ENCODE data around the gene SBF1.
A peak's percentile ranks its signal among the peaks of the same experiment; 100 is the strongest.

SBF1 gene

DNA sequence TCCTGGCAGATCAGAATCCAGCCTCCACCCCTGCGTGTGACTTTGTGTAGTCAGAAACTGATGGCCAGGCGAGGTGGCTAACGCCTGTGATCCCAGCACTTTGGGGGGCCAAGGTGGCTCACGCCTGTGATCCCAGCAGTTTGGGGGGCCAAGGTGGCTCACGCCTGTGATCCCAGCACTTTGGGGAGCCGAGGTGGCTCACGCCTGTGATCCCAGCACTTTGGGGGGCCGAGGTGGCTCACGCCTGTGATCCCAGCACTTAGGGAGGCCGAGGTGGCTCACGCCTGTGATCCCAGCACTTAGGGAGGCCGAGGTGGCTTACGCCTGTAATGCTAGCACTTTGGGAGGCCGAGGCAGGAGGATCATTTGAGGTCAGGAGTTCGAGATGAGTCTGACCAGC lies 38.3 kb upstream of the SBF1 start:
- Mint-ChIP-seq H3K9me3 (no peaks in the 10 kb centered on the region), H3K36me3 (ENCODE audit: low read depth) (peaks cover 37% of the 10 kb centered on the region), H3K27ac (no peak overlapping the region), H3K4me3 (no peak overlapping the region), H3K4me1 (ENCODE audit: low read depth) (peaks cover 31% of the 10 kb centered on the region), H3K27me3 (no peaks in the 10 kb centered on the region)

- Mint-ChIP-seq H3K36me3 (ENCODE audit: low read depth) (peaks cover 11% of the 10 kb centered on the region), H3K4me1 (ENCODE audit: low read depth) (peaks cover 29% of the 10 kb centered on the region), H3K27me3 (no peaks in the 10 kb centered on the region), H3K27ac (peak overlapping the region; percentile 97), H3K9me3 (no peaks in the 10 kb centered on the region), H3K4me3 (peak overlapping the region; percentile 94)
These were observed 34.1 kb upstream of the SBF1 start for GRCh38 chr22:50508897-50509296.

DNA sequence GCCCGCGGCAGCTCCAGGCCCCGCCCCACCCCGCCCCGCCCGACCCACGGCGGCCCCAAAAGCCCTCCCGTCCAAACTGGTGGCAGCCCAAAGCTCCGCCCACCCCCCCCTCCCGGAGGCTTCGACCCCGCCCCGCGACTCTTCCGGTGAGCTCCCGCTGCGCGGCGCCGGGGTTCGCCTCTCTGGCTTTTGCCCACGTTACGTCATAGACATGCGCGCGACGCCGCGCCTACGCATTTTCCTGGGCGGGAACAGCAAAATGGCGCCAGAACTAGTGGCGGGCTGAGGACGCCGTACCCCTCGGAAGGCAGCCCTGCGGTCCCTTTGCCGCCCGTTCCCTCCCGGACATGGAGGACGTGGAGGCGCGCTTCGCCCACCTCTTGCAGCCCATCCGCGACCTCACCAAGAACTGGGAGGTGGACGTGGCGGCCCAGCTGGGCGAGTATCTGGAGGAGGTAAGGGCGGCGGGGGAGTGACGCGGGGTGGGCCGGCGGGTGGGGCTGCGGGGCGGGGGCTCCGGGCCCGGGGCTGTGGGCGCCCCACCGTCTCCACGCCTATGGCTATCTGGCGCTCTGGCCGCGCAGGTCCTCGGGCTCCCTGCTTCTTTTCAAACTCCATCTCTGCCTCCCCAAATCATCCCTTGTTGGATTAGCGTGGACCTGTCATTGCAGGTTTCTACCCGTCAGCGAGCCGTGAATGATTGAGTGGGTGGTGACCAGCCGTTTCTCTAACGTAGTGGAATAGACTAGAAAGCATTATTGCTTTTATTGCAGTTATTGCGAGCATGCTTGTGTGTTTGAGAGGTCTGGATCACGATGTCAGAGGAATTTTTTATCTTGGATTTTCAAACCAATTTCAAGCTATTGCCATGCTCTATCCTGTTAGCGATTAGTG lies 33.4 kb upstream of the SBF1 start, which contains the start of gene NCAPH2:
TSS of gene NCAPH2 (plus strand) at position 234 of the 894 bp plus-strand sequence. CDS start at position 348, 114 bp downstream.
- no peaks in the 10 kb centered on the region for H3K27me3 Mint-ChIP-seq
- peak within 1 kb of the TSS; percentile 97 for H3K27ac Mint-ChIP-seq
- H3K4me1 Mint-ChIP-seq (ENCODE audit: low read depth), result peaks cover 29% of the 10 kb centered on the region
- peaks cover 11% of the 10 kb centered on the region for H3K36me3 Mint-ChIP-seq (ENCODE audit: low read depth)
- peak within 1 kb of the TSS; percentile 94 for H3K4me3 Mint-ChIP-seq
- H3K9me3 Mint-ChIP-seq, result no peaks in the 10 kb centered on the region

DNA sequence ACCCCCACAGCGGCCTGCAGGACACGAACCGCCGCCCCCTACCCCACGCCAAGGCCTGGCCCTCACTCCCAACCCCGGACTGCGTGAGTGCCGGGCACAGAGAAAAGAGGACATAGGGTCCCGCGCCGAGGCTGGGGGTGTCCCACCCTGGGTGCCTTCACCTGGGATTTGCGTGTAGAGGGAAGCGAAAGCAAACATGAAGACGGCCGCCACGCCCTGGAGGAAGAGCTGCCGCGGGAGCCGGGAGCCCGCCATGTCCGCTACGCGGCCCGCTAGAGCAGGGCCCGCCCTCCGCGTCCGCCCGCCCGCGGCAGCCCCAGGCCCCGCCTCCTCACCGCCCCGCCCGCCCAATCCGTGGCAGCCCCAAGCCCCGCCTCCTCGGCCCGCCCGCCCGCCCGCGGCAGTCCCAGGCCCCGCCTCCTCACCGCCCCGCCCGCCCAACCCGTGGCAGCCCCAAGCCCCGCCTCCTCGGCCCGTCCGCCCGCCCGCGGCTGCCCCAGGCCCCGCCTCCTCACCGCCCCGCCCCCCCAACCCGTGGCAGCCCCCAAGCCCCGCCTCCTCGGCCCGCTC lies 32.7 kb upstream of the SBF1 start, which contains the start of gene LMF2:
TSS of gene LMF2 (minus strand) at position 282 of the 570 bp plus-strand sequence. CDS start at position 255, 27 bp downstream.
- H3K4me1 Mint-ChIP-seq (ENCODE audit: low read depth), result peaks cover 25% of the 10 kb centered on the region
- peak within 1 kb of the TSS; percentile 94 for H3K4me3 Mint-ChIP-seq
- H3K36me3 Mint-ChIP-seq (ENCODE audit: low read depth), result peaks cover 7% of the 10 kb centered on the region

DNA sequence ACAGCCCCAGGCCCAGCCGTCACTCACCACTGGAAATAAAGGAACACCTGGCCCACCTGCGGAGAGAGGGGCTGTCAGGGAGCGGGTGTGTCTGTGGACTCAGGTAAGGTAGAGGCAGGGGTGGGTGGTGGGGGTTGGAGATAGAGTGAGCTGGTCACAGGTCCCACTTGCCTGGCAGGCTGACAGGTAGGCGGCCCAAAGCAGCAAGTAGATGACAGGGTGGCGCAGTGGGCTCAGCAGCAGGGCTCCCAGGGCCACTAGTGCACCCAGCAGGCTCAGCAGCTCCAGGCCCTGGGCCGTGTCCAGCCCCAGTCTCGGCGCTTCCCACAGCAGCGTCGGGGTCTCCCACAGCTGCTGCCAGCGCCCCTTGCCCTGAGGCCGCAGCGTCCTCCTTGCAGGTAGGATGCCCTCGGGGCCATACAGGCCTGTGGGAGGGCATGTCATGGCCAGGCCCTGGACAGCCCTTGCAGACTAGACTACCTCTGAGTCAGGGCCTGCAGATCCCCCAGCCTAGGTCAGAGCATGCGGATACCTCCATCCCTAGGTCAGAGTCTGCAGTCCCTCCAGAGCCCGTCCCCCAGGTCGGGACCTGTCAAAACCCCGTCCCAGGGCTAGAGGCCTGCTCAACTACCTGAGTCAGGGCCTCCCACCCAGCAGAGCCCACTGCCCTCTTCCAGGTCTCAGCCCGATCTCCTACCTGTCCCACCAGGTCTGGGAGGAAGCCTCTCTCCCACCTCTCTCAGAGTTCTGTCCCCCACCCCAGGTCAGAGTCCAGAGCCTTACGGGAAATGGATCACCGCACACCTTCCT lies 32.0 kb upstream of the SBF1 start:
- Mint-ChIP-seq H3K4me3 (peak overlapping the region; percentile 91), H3K9me3 (no peaks in the 10 kb centered on the region), H3K36me3 (ENCODE audit: low read depth) (no peaks in the 10 kb centered on the region), H3K27me3 (no peaks in the 10 kb centered on the region), H3K27ac (peak overlapping the region; percentile 81), H3K4me1 (ENCODE audit: low read depth) (peaks cover 18% of the 10 kb centered on the region)

More for the DNA sequence above, 32.7 kb upstream of the SBF1 start, which contains the start of gene LMF2:
- H3K9me3 Mint-ChIP-seq, result no peaks in the 10 kb centered on the region
- H3K27me3 Mint-ChIP-seq, result no peaks in the 10 kb centered on the region
- peak within 1 kb of the TSS; percentile 97 for H3K27ac Mint-ChIP-seq

- Mint-ChIP-seq H3K4me3 (peak overlapping the region; percentile 91), H3K27me3 (no peaks in the 10 kb centered on the region), H3K36me3 (ENCODE audit: low read depth) (no peaks in the 10 kb centered on the region), H3K9me3 (no peaks in the 10 kb centered on the region), H3K27ac (no peak overlapping the region), H3K4me1 (ENCODE audit: low read depth) (peaks cover 18% of the 10 kb centered on the region)
These were observed 31.2 kb upstream of the SBF1 start for GRCh38 chr22:50505776-50506610.

DNA sequence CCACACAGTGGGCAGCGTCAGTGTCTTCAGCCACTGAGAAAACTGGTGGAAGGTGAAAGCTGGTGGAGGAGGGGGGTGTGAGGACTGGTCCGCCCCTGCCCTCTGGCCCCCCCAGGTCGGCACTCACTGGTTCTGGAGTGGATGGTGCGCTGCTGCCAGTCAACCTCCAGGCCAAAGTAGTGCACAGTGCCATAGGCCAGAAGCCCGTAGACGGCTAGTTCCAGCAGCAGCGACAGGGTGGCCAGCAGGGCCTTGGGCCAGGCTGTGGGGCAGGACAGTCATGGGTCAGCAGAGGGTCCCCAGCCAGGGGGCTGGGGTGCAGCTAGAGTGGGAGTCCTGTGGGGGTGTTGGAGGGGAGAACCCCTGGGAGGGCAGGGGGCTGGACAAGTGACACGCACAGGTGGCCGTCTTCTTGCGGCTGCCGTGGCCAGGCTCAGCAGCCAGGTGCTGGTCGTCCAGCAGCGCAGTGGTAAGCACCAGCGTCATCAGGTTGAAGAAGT lies 30.5 kb upstream of the SBF1 start:
- Mint-ChIP-seq H3K27ac (no peak overlapping the region), H3K4me1 (ENCODE audit: low read depth) (peaks cover 18% of the 10 kb centered on the region), H3K4me3 (no peak overlapping the region), H3K36me3 (ENCODE audit: low read depth) (no peaks in the 10 kb centered on the region), H3K27me3 (no peaks in the 10 kb centered on the region), H3K9me3 (no peaks in the 10 kb centered on the region)

- H3K9me3 Mint-ChIP-seq, result no peaks in the 10 kb centered on the region
- no peaks in the 10 kb centered on the region for H3K36me3 Mint-ChIP-seq (ENCODE audit: low read depth)
- H3K27me3 Mint-ChIP-seq, result no peaks in the 10 kb centered on the region
- H3K27ac Mint-ChIP-seq, result no peak overlapping the region
- peaks cover 13% of the 10 kb centered on the region for H3K4me1 Mint-ChIP-seq (ENCODE audit: low read depth)
- no peak overlapping the region for H3K4me3 Mint-ChIP-seq
These were observed 29.8 kb upstream of the SBF1 start for GRCh38 chr22:50504369-50505211.

- Mint-ChIP-seq H3K4me1 (ENCODE audit: low read depth) (peaks cover 3% of the 10 kb centered on the region), H3K4me3 (no peak overlapping the region), H3K27ac (no peak overlapping the region), H3K9me3 (no peaks in the 10 kb centered on the region), H3K36me3 (ENCODE audit: low read depth) (no peaks in the 10 kb centered on the region), H3K27me3 (no peaks in the 10 kb centered on the region)
These were observed 28.8 kb upstream of the SBF1 start for GRCh38 chr22:50503475-50504145.

DNA sequence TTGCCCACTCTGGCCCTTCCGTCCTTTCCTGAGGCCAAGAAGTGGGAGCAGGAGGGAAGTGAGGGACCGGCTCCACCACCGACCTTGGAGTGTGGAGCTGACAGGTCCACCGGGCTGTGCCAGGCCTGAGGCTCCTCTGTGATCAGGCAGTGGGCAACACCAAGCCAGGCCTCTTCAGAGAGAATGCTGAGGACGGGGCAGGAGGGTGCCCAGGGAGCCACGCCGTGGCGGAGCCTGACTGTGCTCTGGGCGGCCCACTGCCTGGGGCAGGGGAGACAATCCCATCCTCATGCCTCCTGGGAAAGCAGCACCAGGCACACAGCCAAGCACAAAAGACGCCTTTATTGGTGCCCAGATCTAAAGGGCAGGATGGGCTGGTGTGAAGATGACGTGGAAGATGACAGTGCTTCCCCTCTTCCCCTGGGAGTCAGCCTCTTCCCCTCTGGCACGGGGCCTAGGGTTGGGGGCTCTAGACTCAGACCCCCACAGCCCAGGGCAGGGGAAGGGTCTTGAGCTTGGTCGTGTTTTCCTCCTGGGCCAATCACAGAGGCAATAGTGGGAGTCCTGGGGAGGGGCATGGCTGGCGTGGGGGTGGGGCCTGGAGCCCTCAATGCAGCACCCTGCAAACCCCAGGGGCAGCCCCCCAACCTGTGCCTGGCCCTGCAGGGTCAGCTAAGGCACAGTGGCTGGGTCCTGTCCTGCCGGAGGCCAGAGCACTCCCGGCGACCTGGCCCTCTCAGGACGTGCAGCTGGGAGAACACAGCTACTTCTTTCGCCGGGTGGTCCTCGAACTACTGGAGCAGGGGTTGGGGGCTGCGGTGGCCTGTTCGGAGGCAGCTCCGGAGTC lies 28.0 kb upstream of the SBF1 start:
- Mint-ChIP-seq H3K9me3 (no peaks in the 10 kb centered on the region), H3K27me3 (no peaks in the 10 kb centered on the region), H3K4me3 (no peak overlapping the region), H3K36me3 (ENCODE audit: low read depth) (no peaks in the 10 kb centered on the region), H3K4me1 (ENCODE audit: low read depth) (peaks cover 3% of the 10 kb centered on the region), H3K27ac (no peak overlapping the region)

- Mint-ChIP-seq H3K9me3 (no peaks in the 10 kb centered on the region), H3K27ac (no peak overlapping the region), H3K36me3 (ENCODE audit: low read depth) (no peaks in the 10 kb centered on the region), H3K27me3 (no peaks in the 10 kb centered on the region), H3K4me3 (no peak overlapping the region), H3K4me1 (ENCODE audit: low read depth) (peaks cover under 1% of the 10 kb centered on the region)
These were observed 27.3 kb upstream of the SBF1 start for GRCh38 chr22:50502096-50502495.

DNA sequence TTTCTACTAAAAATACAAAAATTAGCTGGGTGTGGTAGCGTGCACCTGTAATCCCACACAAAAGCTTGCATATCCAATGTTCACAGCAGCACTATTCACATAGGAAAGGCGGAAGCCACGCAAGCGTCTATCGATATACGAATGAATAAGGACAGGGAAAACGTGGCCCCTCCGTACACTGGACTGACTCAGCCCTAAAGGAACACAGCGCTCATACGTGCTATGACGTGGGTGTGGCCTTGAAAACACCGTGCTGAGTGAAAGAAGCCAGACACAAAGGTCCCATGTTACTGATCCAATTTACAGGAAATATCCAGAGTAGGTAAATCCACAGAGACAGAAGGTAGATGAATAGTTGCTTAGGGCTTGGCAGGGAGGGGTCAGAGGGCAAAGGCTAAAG lies 25.6 kb upstream of the SBF1 start:
- H3K36me3 Mint-ChIP-seq (ENCODE audit: low read depth), result no peaks in the 10 kb centered on the region
- no peaks in the 10 kb centered on the region for H3K9me3 Mint-ChIP-seq
- no peak overlapping the region for H3K27ac Mint-ChIP-seq

More for the DNA sequence above, 25.6 kb upstream of the SBF1 start:
- Mint-ChIP-seq H3K4me3 (no peak overlapping the region), H3K27me3 (no peaks in the 10 kb centered on the region), H3K4me1 (ENCODE audit: low read depth) (no peaks in the 10 kb centered on the region)
